Measurements from ENCODE around the gene DHRS7.
A peak's percentile ranks its signal among the peaks of the same experiment; 100 is the strongest.

DHRS7 gene

GRCh38 chr14:60164712-60165546 is at the start of gene DHRS7:
DHRS7 (minus strand) TSS chr14:60165398; CDS start chr14:60165309, 89 bp downstream.
- DNase-seq (ENCODE audit: low read depth) = peak; percentile 73

GRCh38 chr14:60214415-60215126 is 49.4 kb upstream of the DHRS7 start:
- DNase-seq (ENCODE audit: low read depth) = no peak

- no peak for DNase-seq (ENCODE audit: low read depth)
Measured at GRCh38 chr14:60214003-60214402, 48.8 kb upstream of the DHRS7 start.

- DNase-seq (ENCODE audit: low read depth) = no peak
Measured at GRCh38 chr14:60212503-60213371, 47.5 kb upstream of the DHRS7 start.

- DNase-seq (ENCODE audit: low read depth) = no peak
Measured at GRCh38 chr14:60211153-60211552, 46.0 kb upstream of the DHRS7 start.

GRCh38 chr14:60210703-60211102 is 45.5 kb upstream of the DHRS7 start:
- no peak for DNase-seq (ENCODE audit: low read depth)

- DNase-seq (ENCODE audit: low read depth) = no peak
Measured at GRCh38 chr14:60206837-60207533, 41.8 kb upstream of the DHRS7 start.

- no peak for DNase-seq (ENCODE audit: low read depth)
Measured at GRCh38 chr14:60206249-60206670, 41.1 kb upstream of the DHRS7 start.

- no peak for DNase-seq (ENCODE audit: low read depth)
Measured at GRCh38 chr14:60204843-60205774, 39.9 kb upstream of the DHRS7 start.

GRCh38 chr14:60204104-60204842 is 39.1 kb upstream of the DHRS7 start:
- no peak for DNase-seq (ENCODE audit: low read depth)

GRCh38 chr14:60199321-60199720 is 34.1 kb upstream of the DHRS7 start:
- DNase-seq (ENCODE audit: low read depth) = no peak

GRCh38 chr14:60197629-60198303 is 32.6 kb upstream of the DHRS7 start:
- DNase-seq (ENCODE audit: low read depth) = no peak

- DNase-seq (ENCODE audit: low read depth) = no peak
Measured at GRCh38 chr14:60196291-60196690, 31.1 kb upstream of the DHRS7 start.

GRCh38 chr14:60195179-60195810 is 30.1 kb upstream of the DHRS7 start:
- no peak for DNase-seq (ENCODE audit: low read depth)

GRCh38 chr14:60189923-60190840 is 25.0 kb upstream of the DHRS7 start:
- DNase-seq (ENCODE audit: low read depth) = no peak

GRCh38 chr14:60188696-60189095 is 23.5 kb upstream of the DHRS7 start:
- DNase-seq (ENCODE audit: low read depth) = no peak

- no peak for DNase-seq (ENCODE audit: low read depth)
Measured at GRCh38 chr14:60188115-60188514, 22.9 kb upstream of the DHRS7 start.

Measured in iris pigment epithelial cell (primary cell).